Ishikawa (cell line): ENCODE results near the gene ST6GALNAC1.

Source experiments
- MAX ChIP-seq: IDR thresholded peaks from 2 replicates; pipeline ENCODE4 v1.6.1; 2012
- NFIC ChIP-seq: IDR thresholded peaks from 2 replicates; pipeline ENCODE4 v1.6.1; 2012
- REST ChIP-seq: IDR thresholded peaks from 2 replicates; pipeline ENCODE4 v1.6.1; 2012; ENCODE audit warnings: low read depth, mild to moderate bottlenecking
- TAF1 ChIP-seq: IDR thresholded peaks from 2 replicates; pipeline ENCODE4 v1.6.1; 2012; ENCODE audit warnings: low read depth, mild to moderate bottlenecking
- TCF12 ChIP-seq: IDR thresholded peaks from 2 replicates; pipeline ENCODE4 v1.6.1; 2012; ENCODE audit warnings: low read depth
- YY1 ChIP-seq: IDR thresholded peaks from 2 replicates; pipeline ENCODE4 v1.6.1; 2012; ENCODE audit warnings: low read depth
- ZBTB7A ChIP-seq: IDR thresholded peaks from 2 replicates; pipeline ENCODE4 v1.6.1; 2012; ENCODE audit warnings: low read depth

GRCh38 chr17:76593384-76593826 lies 50.2 kb downstream of the ST6GALNAC1 start:
- TF ChIP-seq MAX, result no peak
- TF ChIP-seq REST, result no peak
- TF ChIP-seq TAF1, result no peak
- TF ChIP-seq TCF12, result no peak
- no peak for TF ChIP-seq NFIC
- no peak for TF ChIP-seq ZBTB7A
- TF ChIP-seq YY1, result no peak
